PC-3 (cell line): ENCODE results near the gene RAB40C. TPM values are rescaled to one million over a fixed set of nuclear protein-coding genes. Genes with fewer than 3 reads are reported as not detected.
A peak's percentile ranks its signal among the peaks of the same experiment; 100 is the strongest.

Experiments used
- ATAC-seq: fragments of 200-7000 bp; cut with Tn5 transposase; 2 replicates; pipeline ENCODE4 v1.9.1; 2020; ENCODE audit warnings: mild to moderate bottlenecking, moderate library complexity
- BruUV-seq: library from RNA; stranded (reverse); fragments of 400-500 nt; replicated peaks from 2 replicates; lab custom pipeline; 2021; lab: Mats Ljungman, UMichigan
- CTCF ChIA-PET: fragments of 300-600 bp; sonication (Branson Sonifier 250); formaldehyde crosslinking; loops from one replicate; lab custom pipeline; 2022; ENCODE audit warnings: antibody characterized with exemption; lab: Charles Lee
- POLR2A ChIA-PET: fragments of 300-600 bp; sonication (Branson Sonifier 250); formaldehyde crosslinking; loops from one replicate; lab custom pipeline; 2022; ENCODE audit warnings: antibody characterized with exemption; ENCODE audit not compliant: unreplicated experiment; lab: Charles Lee
- DNase-seq: peaks from one replicate; pipeline ENCODE4 v3.0.0-alpha.2; 2015
- H2AFZ ChIP-seq: fragments of 300-600 bp; sonication (generic); 2 replicates; pipeline ENCODE4 v1.6.0; 2016; ENCODE audit warnings: antibody characterized with exemption, low read length
- H3F3A ChIP-seq: fragments of 300-600 bp; sonication (generic); one replicate; pipeline ENCODE4 v1.6.0; 2017; ENCODE audit warnings: antibody characterized with exemption, low read length, control low read depth, mild to moderate bottlenecking; ENCODE audit not compliant: unreplicated experiment
- H3K27ac ChIP-seq: fragments of 300-600 bp; sonication (generic); 2 replicates; pipeline ENCODE4 v1.5.1; 2016; ENCODE audit warnings: mild to moderate bottlenecking, low read length
- H3K27me3 ChIP-seq: fragments of 300-600 bp; sonication (generic); 2 replicates; pipeline ENCODE4 v1.6.1; 2016; ENCODE audit warnings: low read length, mixed read lengths
- H3K36me3 ChIP-seq: fragments of 300-600 bp; sonication (generic); 2 replicates; pipeline ENCODE4 v1.6.1; 2016; ENCODE audit warnings: low read depth, mixed run types, low read length, mixed read lengths
- H3K4me1 ChIP-seq: fragments of 300-600 bp; sonication (generic); 2 replicates; pipeline ENCODE4 v1.5.1; 2016; ENCODE audit warnings: low read length; ENCODE audit not compliant: insufficient read depth
- H3K4me2 ChIP-seq: fragments of 300-600 bp; sonication (generic); 2 replicates; pipeline ENCODE4 v1.6.0; 2016; ENCODE audit warnings: low read length
- H3K4me3 ChIP-seq: fragments of 300-600 bp; sonication (generic); 2 replicates; pipeline ENCODE4 v1.5.1; 2016; ENCODE audit warnings: mild to moderate bottlenecking, low read length, mixed read lengths
- H3K79me2 ChIP-seq: fragments of 300-600 bp; sonication (generic); 2 replicates; pipeline ENCODE4 v1.6.1; 2017; ENCODE audit warnings: low read length, mixed read lengths
- H3K9ac ChIP-seq: fragments of 300-600 bp; sonication (generic); 2 replicates; pipeline ENCODE4 v1.6.0; 2016; ENCODE audit warnings: mild to moderate bottlenecking, low read length
- H3K9me2 ChIP-seq: fragments of 300-600 bp; sonication (generic); replicated peaks from 2 replicates; pipeline ENCODE4 v1.6.1; 2016; ENCODE audit warnings: mixed run types, low read length, mixed read lengths
- H3K9me3 ChIP-seq: fragments of 300-600 bp; sonication (generic); 2 replicates; pipeline ENCODE4 v1.6.1; 2016; ENCODE audit warnings: low read length, mixed read lengths
- H4K20me1 ChIP-seq: fragments of 300-600 bp; sonication (generic); 2 replicates; pipeline ENCODE4 v1.6.1; 2016; ENCODE audit warnings: low read length, mixed read lengths
- CTCF ChIP-seq: fragments of 300-600 bp; sonication (generic); conservative IDR thresholded peaks from 2 replicates; pipeline ENCODE4 v1.5.1; 2017; ENCODE audit warnings: antibody characterized with exemption, low read depth, mild to moderate bottlenecking, low read length
- EZH2 ChIP-seq: fragments of 300-600 bp; sonication (generic); IDR thresholded peaks from one replicate; pipeline ENCODE4 v1.6.1; 2017; ENCODE audit warnings: antibody characterized with exemption, mild to moderate bottlenecking, low read length; ENCODE audit not compliant: unreplicated experiment
- EZH2phosphoT487 ChIP-seq: fragments of 300-600 bp; sonication (generic); IDR thresholded peaks from 2 replicates; pipeline ENCODE4 v1.6.1; 2018; ENCODE audit warnings: mild to moderate bottlenecking, antibody characterized with exemption, low read length, borderline replicate concordance
- intact Hi-C: fragments of 100-400 bp; cut with micrococcal nuclease; formaldehyde crosslinking; loops from 2 replicates; pipeline ENCODE4 v1.9.0; 2023
- total RNA-seq: library from RNA; depleted of rRNA; stranded (reverse); fragments of >200 nt; gene quantifications from 2 replicates; pipeline ENCODE4 v1.2.3, GENCODE V29; 2014

The RAB40C gene
- total RNA-seq, 1 experiment from 2014 or later: 19.5 TPM

GRCh38 chr16:642189-643049 is 52.6 kb downstream of the RAB40C start:
- H3K36me3 ChIP-seq: no peaks in the 10 kb centered on the region
- H3K9ac ChIP-seq: peak overlapping the region; percentile 67
- peak; percentile 30 for ATAC-seq
- POLR2A ChIA-PET: no interaction called here
- H3K4me1 ChIP-seq: peaks cover 32% of the 10 kb centered on the region
- no peaks in the 10 kb centered on the region for H3F3A ChIP-seq
- H3K4me2 ChIP-seq: peak overlapping the region; percentile 93
- no peaks in the 10 kb centered on the region for H4K20me1 ChIP-seq
- BruUV-seq: no TSS peak
- CTCF ChIA-PET: interaction anchor here (0.6 kb wide), 1 partner anchor 8 kb away, joined by 3 read pairs; no protein-coding TSS in a partner anchor
- peak overlapping the region; percentile 74; the same call in 1 of the 2 replicates for H2AFZ ChIP-seq
- H3K9me3 ChIP-seq: no peaks in the 10 kb centered on the region
- no peaks in the 10 kb centered on the region for H3K9me2 ChIP-seq
- peak overlapping the region; percentile 81 for H3K4me3 ChIP-seq
- H3K79me2 ChIP-seq: peaks cover 42% of the 10 kb centered on the region
- DNase-seq: peak; percentile 26
- intact Hi-C loops: no loop called here
- peak overlapping the region; percentile 29 for H3K27ac ChIP-seq
- H3K27me3 ChIP-seq: no peaks in the 10 kb centered on the region
- TF ChIP-seq EZH2 (no peak), CTCF (no peak), EZH2phosphoT487 (no peak)

GRCh38 chr16:643050-643368 is 53.1 kb downstream of the RAB40C start:
- peaks cover 42% of the 10 kb centered on the region for H3K79me2 ChIP-seq
- no peaks in the 10 kb centered on the region for H3K9me2 ChIP-seq
- no peaks in the 10 kb centered on the region for H3K36me3 ChIP-seq
- H3F3A ChIP-seq: no peaks in the 10 kb centered on the region
- H4K20me1 ChIP-seq: no peaks in the 10 kb centered on the region
- H3K9ac ChIP-seq: peak overlapping the region; percentile 67
- no peak for TF ChIP-seq EZH2phosphoT487
- TF ChIP-seq CTCF: no peak
- TF ChIP-seq EZH2: no peak
- no peak for DNase-seq
- H3K4me2 ChIP-seq: peak overlapping the region; percentile 93
- no peaks in the 10 kb centered on the region for H3K27me3 ChIP-seq
- no peak overlapping the region for H2AFZ ChIP-seq
- BruUV-seq: TSS peak; percentile 33
- no peak for ATAC-seq
- no peak overlapping the region for H3K27ac ChIP-seq
- intact Hi-C loops: no loop called here
- ChIA-PET CTCF (interaction anchor here (0.6 kb wide), 1 partner anchor 8 kb away, joined by 3 read pairs; no protein-coding TSS in a partner anchor), POLR2A (no interaction called here)
- H3K4me3 ChIP-seq: peak overlapping the region; percentile 81
- H3K9me3 ChIP-seq: no peaks in the 10 kb centered on the region
- H3K4me1 ChIP-seq: peaks cover 31% of the 10 kb centered on the region

GRCh38 chr16:644556-644955 is 54.7 kb downstream of the RAB40C start:
- ATAC-seq: no peak
- peak overlapping the region; percentile 19; the same call in 1 of the 2 replicates for H3K27ac ChIP-seq
- no peaks in the 10 kb centered on the region for H3K27me3 ChIP-seq
- H2AFZ ChIP-seq: no peak overlapping the region
- H3K4me2 ChIP-seq: no peak overlapping the region
- BruUV-seq: no TSS peak
- no peaks in the 10 kb centered on the region for H3F3A ChIP-seq
- H3K79me2 ChIP-seq: peaks cover 42% of the 10 kb centered on the region
- no peaks in the 10 kb centered on the region for H3K9me3 ChIP-seq
- no peak overlapping the region for H3K9ac ChIP-seq
- H3K4me3 ChIP-seq: no peak overlapping the region
- DNase-seq: no peak
- H3K9me2 ChIP-seq: no peaks in the 10 kb centered on the region
- intact Hi-C loops: no loop called here
- TF ChIP-seq EZH2phosphoT487: no peak
- TF ChIP-seq EZH2: no peak
- TF ChIP-seq CTCF: no peak
- CTCF ChIA-PET: no interaction called here
- no peaks in the 10 kb centered on the region for H4K20me1 ChIP-seq
- POLR2A ChIA-PET: interaction anchor here (0.9 kb wide), 1 partner anchor 51 kb away, joined by 5 read pairs; no protein-coding TSS in a partner anchor
- no peaks in the 10 kb centered on the region for H3K36me3 ChIP-seq
- peaks cover 38% of the 10 kb centered on the region for H3K4me1 ChIP-seq
